K562 (cell line): ENCODE measurements around the gene TXN2. TPM values are rescaled to one million over a fixed set of nuclear protein-coding genes. Genes with fewer than 3 reads are reported as not detected.

Experiments
- ARID3A ChIP-seq: IDR thresholded peaks from 2 replicates; pipeline ENCODE4 v1.6.1; 2012; ENCODE audit warnings: low read depth, low read length, improper control_type of control experiment, borderline replicate concordance
- CBFA2T3 ChIP-seq: fragments of 450-650 bp; IDR thresholded peaks from 2 replicates; pipeline ENCODE4 v1.6.1; 2017
- CHD2 ChIP-seq: IDR thresholded peaks from 2 replicates; pipeline ENCODE4 v1.6.1; 2011; ENCODE audit warnings: low read depth, low read length
- GATA2 ChIP-seq: sonication (generic); formaldehyde crosslinking; IDR thresholded peaks from 2 replicates; pipeline ENCODE4 v1.4.0; 2020; ENCODE audit warnings: mild to moderate bottlenecking, missing genetic modification reagents
- HMG20B ChIP-seq: fragments of 250-450 bp; sonication (Bioruptor Pico); IDR thresholded peaks from 2 replicates; pipeline ENCODE4 v1.5.0; 2021; ENCODE audit warnings: mild to moderate bottlenecking
- HMGXB4 ChIP-seq: sonication (generic); formaldehyde crosslinking; IDR thresholded peaks from 2 replicates; pipeline ENCODE4 v1.8.1; 2023; ENCODE audit warnings: mild to moderate bottlenecking, missing genetic modification reagents
- ILK ChIP-seq: fragments of 450-650 bp; IDR thresholded peaks from 2 replicates; pipeline ENCODE4 v1.6.1; 2016; ENCODE audit warnings: missing genetic modification characterization, low read depth, mild to moderate bottlenecking, missing compliant biosample characterization, moderate library complexity, borderline replicate concordance
- KDM5B ChIP-seq: fragments of 200-600 bp; sonication (generic); IDR thresholded peaks from 2 replicates; pipeline ENCODE4 v1.6.1; 2012; ENCODE audit warnings: low read depth, mild to moderate bottlenecking, moderate library complexity, low read length, control low read depth, inconsistent platforms; ENCODE audit not compliant: insufficient replicate concordance
- MAFG ChIP-seq: fragments of 450-650 bp; conservative IDR thresholded peaks from 2 replicates; pipeline ENCODE4 v1.6.1; 2016; ENCODE audit warnings: missing genetic modification characterization, missing compliant biosample characterization
- MAX ChIP-seq: sonication (generic); formaldehyde crosslinking; IDR thresholded peaks from 2 replicates; pipeline ENCODE4 v1.9.0; 2022; ENCODE audit warnings: mild to moderate bottlenecking, missing genetic modification reagents
- NR4A1 ChIP-seq, 2 experiments: fragments of 250-450 bp in 1 of 2; fragments of 450-650 bp in 1 of 2; sonication (Bioruptor Pico) in 1 of 2; IDR thresholded peaks; 2 replicates each; pipeline versions ENCODE4 v1.4.0 to v1.6.1; 2016 to 2020; ENCODE audit warnings: mild to moderate bottlenecking in 2 of 2, missing compliant biosample characterization in 1 of 2, missing genetic modification characterization in 1 of 2, moderate library complexity in 1 of 2
- PHB2 ChIP-seq: fragments of 450-650 bp; IDR thresholded peaks from 2 replicates; pipeline ENCODE4 v1.6.1; 2017; ENCODE audit warnings: low read depth
- RBBP5 ChIP-seq: fragments of 200-600 bp; sonication (generic); IDR thresholded peaks from 2 replicates; pipeline ENCODE4 v1.6.1; 2012; ENCODE audit warnings: borderline replicate concordance, mild to moderate bottlenecking, low read length, control low read depth, inconsistent platforms; ENCODE audit not compliant: insufficient read depth, poor library complexity, severe bottlenecking
- RBM22 ChIP-seq: fragments of 200-400 bp; formaldehyde crosslinking; IDR thresholded peaks from 2 replicates; pipeline ENCODE4 v1.6.1; 2018; ENCODE audit warnings: low read length, low read depth; ENCODE audit not compliant: poor library complexity, severe bottlenecking
- SMAD1 ChIP-seq: fragments of 150-350 bp; IDR thresholded peaks from 2 replicates; pipeline ENCODE4 v1.6.1; 2014; ENCODE audit warnings: low read length, low read depth; ENCODE audit not compliant: partially characterized antibody
- STAT6 ChIP-seq: sonication (generic); formaldehyde crosslinking; IDR thresholded peaks from 2 replicates; pipeline ENCODE4 v1.8.1; 2023; ENCODE audit warnings: mild to moderate bottlenecking, missing genetic modification reagents
- TAF9B ChIP-seq: fragments of 450-650 bp; IDR thresholded peaks from 2 replicates; pipeline ENCODE4 v1.6.1; 2018; ENCODE audit warnings: mild to moderate bottlenecking; ENCODE audit not compliant: partially characterized antibody
- ZNF586 ChIP-seq: fragments of 450-650 bp; formaldehyde crosslinking; conservative IDR thresholded peaks from 2 replicates; pipeline ENCODE4 v1.4.0; 2020; ENCODE audit warnings: mild to moderate bottlenecking, moderate library complexity
- polyA plus RNA-seq, 8 experiments: library from polyadenylated mRNA; depleted of rRNA in 4 of 8; stranded (reverse) in 5 of 8; unstranded in 3 of 8; fragments of >200 nt; fragmentation: Nextera tagmentation in 2 of 8; fragmentation: Illumina TruSeq in 1 of 8; extraction: Ambion mirVana in 2 of 8; extraction: Trizol in 1 of 8; gene quantifications; 2 replicates each; pipeline versions ENCODE4 v1.2.1 to v1.2.3, GENCODE V29; 2011 to 2014; ENCODE audit warnings: inconsistent platforms in 1 of 8, missing spikeins in 1 of 8
- total RNA-seq, 7 experiments: library from RNA; depleted of rRNA in 6 of 7; stranded (reverse); fragments of >200 nt in 6 of 7; fragmentation: Illumina TruSeq in 2 of 7; extraction: Trizol in 2 of 7; gene quantifications; 2 replicates each; pipeline versions ENCODE4 v1.2.1 to v1.2.3, GENCODE V29; 2011 to 2021; ENCODE audit warnings: low replicate concordance in 1 of 7

TXN2 gene
- total and polyA plus RNA-seq, 9 of the 15 experiments (the other 6 are each of a cell fraction or from before 2014, with no cell fraction given), result 48.5 to 399 (median 118) TPM

GRCh38 chr22:36506637-36507517 is 25.4 kb upstream of the TXN2 start, which contains the start of gene FOXRED2 (continued):
- TF ChIP-seq RBM22, result no peak
- TF ChIP-seq STAT6 (CRISPR knock-in tag), result no peak
- TF ChIP-seq MAX (CRISPR knock-in tag), result peak; percentile 94
- no peak for TF ChIP-seq TAF9B
- no peak for TF ChIP-seq SMAD1
- TF ChIP-seq NR4A1 (CRISPR knock-in tag; IDR thresholded peaks at IDR 0.05), result no peak
- peak; percentile 81; the same call in 1 of the 2 replicates for TF ChIP-seq NR4A1 (tag; IDR thresholded peaks at IDR 0.05)
- no peak for TF ChIP-seq GATA2 (CRISPR knock-in tag)
- TF ChIP-seq ARID3A, result no peak
- no peak for TF ChIP-seq MAFG (tag)
- no peak for TF ChIP-seq ZNF586 (CRISPR knock-in tag)
- TF ChIP-seq CHD2, result no peak
- TF ChIP-seq HMGXB4 (CRISPR knock-in tag), result no peak; the same call in 1 of the 2 replicates
- TF ChIP-seq KDM5B, result peak; percentile 71
- TF ChIP-seq RBBP5, result peak; percentile 11
- TF ChIP-seq HMG20B (CRISPR knock-in tag), result no peak
- no peak for TF ChIP-seq ILK (tag)
- no peak for TF ChIP-seq PHB2
- TF ChIP-seq CBFA2T3, result no peak
